ENCODE data around the gene CYBRD1. TPM values are rescaled to one million over a fixed set of nuclear protein-coding genes. Genes with fewer than 3 reads are reported as not detected.

CYBRD1 gene
- total RNA-seq, 2 donors from 2014 or later: 0.24 to 0.69 TPM

DNA sequence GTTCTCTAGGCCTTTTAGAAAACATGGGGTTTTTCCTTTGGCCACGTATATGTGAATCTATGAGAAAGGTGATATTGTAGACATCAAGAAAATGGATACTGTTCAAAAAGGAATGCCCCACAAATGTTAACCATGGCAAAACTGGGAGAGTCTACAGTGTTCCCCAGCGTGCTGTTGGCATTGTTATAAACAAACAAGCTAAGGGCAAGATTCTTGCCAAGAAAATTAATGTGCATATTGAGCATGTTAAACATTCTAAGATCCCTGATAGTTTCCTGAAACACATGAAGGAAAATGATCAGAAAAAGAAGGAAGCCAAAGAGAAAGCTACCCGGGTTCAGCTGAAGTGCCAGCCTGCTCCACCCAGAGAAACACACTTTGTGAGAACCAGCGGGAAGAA lies 64.9 kb downstream of the CYBRD1 start:
- no peak for ATAC-seq (replicated peaks)
- Mint-ChIP-seq H3K27ac (no peak overlapping the region), H3K4me3 (no peak overlapping the region), H3K27me3 (peaks cover 6% of the 10 kb centered on the region), H3K36me3 (ENCODE audit: low read depth) (no peaks in the 10 kb centered on the region), H3K9me3 (no peaks in the 10 kb centered on the region), H3K4me1 (no peaks in the 10 kb centered on the region)

DNA sequence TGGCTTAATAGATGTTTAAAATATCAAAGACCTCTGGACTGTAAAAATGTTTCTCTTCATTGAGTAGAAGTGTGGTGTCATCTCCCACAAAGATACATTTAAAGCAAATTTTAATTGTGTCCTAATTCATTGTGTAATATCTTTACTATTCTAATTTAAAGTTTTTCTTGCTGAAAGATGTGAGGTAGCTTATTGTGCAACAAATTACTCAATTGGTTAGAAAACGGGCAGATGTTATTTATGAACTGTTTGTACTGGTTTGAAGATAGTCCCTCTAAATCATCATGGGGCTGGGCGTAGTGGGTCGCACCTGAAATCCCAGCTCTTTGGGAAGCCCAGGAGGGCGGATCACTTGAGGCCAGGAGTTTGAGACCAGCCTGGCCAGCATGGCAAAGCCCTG lies 65.3 kb downstream of the CYBRD1 start:
- peaks cover 7% of the 10 kb centered on the region for H3K27me3 Mint-ChIP-seq
- no peak overlapping the region for H3K4me3 Mint-ChIP-seq
- H3K36me3 Mint-ChIP-seq (ENCODE audit: low read depth): no peaks in the 10 kb centered on the region
- no peak overlapping the region for H3K27ac Mint-ChIP-seq
- ATAC-seq (replicated peaks): no peak
- H3K9me3 Mint-ChIP-seq: no peaks in the 10 kb centered on the region
- H3K4me1 Mint-ChIP-seq: no peaks in the 10 kb centered on the region

DNA sequence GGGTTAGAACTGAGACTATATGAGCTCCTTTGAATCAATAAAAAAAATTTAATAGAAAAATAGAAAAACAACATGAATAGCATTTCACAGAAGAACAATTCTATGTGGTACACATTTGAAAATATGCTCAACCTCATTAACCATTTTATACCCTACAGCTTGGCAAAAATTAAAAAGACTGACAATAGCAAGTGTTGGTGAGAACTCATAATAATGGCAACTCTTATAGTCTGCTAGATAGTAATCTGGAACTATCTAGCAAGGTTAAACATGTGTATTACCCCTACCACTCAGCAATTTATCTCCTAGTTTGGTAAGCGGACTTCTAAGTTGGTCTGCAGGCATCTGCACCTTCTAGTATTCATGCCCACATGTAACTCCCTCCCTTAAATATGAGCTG lies 67.8 kb downstream of the CYBRD1 start:
- H3K27ac Mint-ChIP-seq: no peak overlapping the region
- peaks cover 9% of the 10 kb centered on the region for H3K27me3 Mint-ChIP-seq
- H3K4me3 Mint-ChIP-seq: no peak overlapping the region
- H3K36me3 Mint-ChIP-seq (ENCODE audit: low read depth): no peaks in the 10 kb centered on the region
- no peaks in the 10 kb centered on the region for H3K9me3 Mint-ChIP-seq
- ATAC-seq (replicated peaks): no peak
- H3K4me1 Mint-ChIP-seq: no peaks in the 10 kb centered on the region

DNA sequence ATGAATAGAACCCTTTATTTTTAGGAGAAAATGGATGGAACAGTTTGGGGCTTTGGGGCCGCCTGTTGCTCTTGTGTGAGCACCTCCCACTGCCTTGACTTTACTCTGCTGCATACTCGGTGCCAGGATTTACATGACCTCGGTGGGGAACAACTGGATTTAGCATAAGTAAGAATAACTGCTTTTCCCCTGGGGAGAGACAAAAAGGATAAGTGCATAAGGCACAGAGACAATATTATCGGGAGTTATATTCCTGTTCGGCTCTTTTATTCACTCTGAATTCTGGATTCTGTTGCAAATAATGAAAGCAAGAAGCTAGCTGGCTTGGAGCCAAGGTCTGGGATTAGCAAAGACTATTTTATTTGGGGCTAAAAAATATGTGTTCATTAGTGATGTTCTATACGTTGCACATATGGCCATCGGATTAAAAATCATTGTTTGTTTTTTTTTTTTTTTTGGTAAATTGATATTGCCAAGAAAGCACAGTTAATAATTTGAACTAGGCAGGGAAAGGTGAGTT lies 69.8 kb downstream of the CYBRD1 start:
- no peak for ATAC-seq (replicated peaks)
- peaks cover 5% of the 10 kb centered on the region for H3K27me3 Mint-ChIP-seq
- H3K4me1 Mint-ChIP-seq: no peaks in the 10 kb centered on the region
- no peak overlapping the region for H3K27ac Mint-ChIP-seq
- no peaks in the 10 kb centered on the region for H3K36me3 Mint-ChIP-seq (ENCODE audit: low read depth)
- H3K4me3 Mint-ChIP-seq: no peak overlapping the region
- no peaks in the 10 kb centered on the region for H3K9me3 Mint-ChIP-seq

DNA sequence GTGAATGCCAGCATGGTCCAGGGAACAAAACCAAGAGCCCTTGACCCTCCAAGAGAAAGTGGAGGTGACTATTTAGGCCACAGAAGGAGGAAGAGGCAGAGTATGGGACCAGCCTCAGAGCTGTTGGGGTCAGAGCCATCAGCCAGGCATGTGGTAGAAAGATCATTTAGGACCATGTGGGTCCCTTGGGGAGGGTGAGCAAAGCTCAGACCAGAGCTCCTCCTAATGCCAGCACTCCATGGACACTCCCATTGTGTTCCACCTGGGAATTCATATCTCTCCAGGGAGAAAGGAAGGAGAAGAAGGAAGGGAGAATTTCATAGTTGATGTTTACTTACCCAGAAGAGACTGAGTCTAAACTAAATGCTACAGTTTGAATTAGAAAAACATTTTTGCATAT lies 73.2 kb downstream of the CYBRD1 start:
- Mint-ChIP-seq H3K27ac (no peak overlapping the region), H3K36me3 (ENCODE audit: low read depth) (no peaks in the 10 kb centered on the region), H3K4me3 (no peak overlapping the region), H3K27me3 (peaks cover 8% of the 10 kb centered on the region), H3K9me3 (no peaks in the 10 kb centered on the region), H3K4me1 (no peaks in the 10 kb centered on the region)
- ATAC-seq (replicated peaks): no peak

DNA sequence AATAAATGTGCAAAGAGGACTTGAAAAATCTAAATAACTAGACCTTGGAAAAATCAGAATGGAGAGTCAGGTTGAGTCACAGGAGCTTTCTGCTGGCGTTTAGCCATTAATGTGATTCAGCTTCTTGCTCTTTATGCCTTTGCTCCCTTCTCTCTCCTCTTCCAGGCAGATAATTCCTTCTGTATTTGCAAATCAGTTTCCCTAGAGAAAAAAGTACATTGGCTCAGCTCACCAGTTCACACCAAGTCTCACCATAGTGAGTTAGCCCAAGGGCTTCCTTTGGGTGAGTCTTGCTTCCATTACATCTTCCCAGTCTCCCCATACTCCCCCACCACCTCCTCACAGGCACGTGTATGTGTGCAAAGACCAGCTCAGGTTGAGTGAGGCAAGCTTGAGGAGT lies 73.6 kb downstream of the CYBRD1 start:
- no peak for ATAC-seq (replicated peaks)
- H3K36me3 Mint-ChIP-seq (ENCODE audit: low read depth): no peaks in the 10 kb centered on the region

GRCh38 chr2:171598713-171599319 lies 76.5 kb downstream of the CYBRD1 start:
- H3K36me3 Mint-ChIP-seq (ENCODE audit: low read depth): no peaks in the 10 kb centered on the region
- no peak overlapping the region for H3K27ac Mint-ChIP-seq
- no peaks in the 10 kb centered on the region for H3K4me1 Mint-ChIP-seq
- ATAC-seq (replicated peaks): peak; percentile 94
- no peaks in the 10 kb centered on the region for H3K9me3 Mint-ChIP-seq
- no peak overlapping the region for H3K4me3 Mint-ChIP-seq
- H3K27me3 Mint-ChIP-seq: peaks cover 14% of the 10 kb centered on the region

More for the DNA sequence above, 73.6 kb downstream of the CYBRD1 start:
- no peak overlapping the region for H3K27ac Mint-ChIP-seq
- no peaks in the 10 kb centered on the region for H3K4me1 Mint-ChIP-seq
- no peaks in the 10 kb centered on the region for H3K9me3 Mint-ChIP-seq
- H3K4me3 Mint-ChIP-seq: no peak overlapping the region
- peaks cover 8% of the 10 kb centered on the region for H3K27me3 Mint-ChIP-seq

- no peak for ATAC-seq (replicated peaks)
- H3K27ac Mint-ChIP-seq: no peak overlapping the region
- no peak overlapping the region for H3K4me3 Mint-ChIP-seq
- H3K4me1 Mint-ChIP-seq: no peaks in the 10 kb centered on the region
- peaks cover 14% of the 10 kb centered on the region for H3K27me3 Mint-ChIP-seq
- no peaks in the 10 kb centered on the region for H3K36me3 Mint-ChIP-seq (ENCODE audit: low read depth)
- H3K9me3 Mint-ChIP-seq: no peaks in the 10 kb centered on the region
Measured at GRCh38 chr2:171600126-171600525, 77.9 kb downstream of the CYBRD1 start.

GRCh38 chr2:171602352-171602751 lies 80.1 kb downstream of the CYBRD1 start:
- H3K27ac Mint-ChIP-seq: no peak overlapping the region
- no peak overlapping the region for H3K4me3 Mint-ChIP-seq
- no peaks in the 10 kb centered on the region for H3K36me3 Mint-ChIP-seq (ENCODE audit: low read depth)
- H3K27me3 Mint-ChIP-seq: peaks cover 14% of the 10 kb centered on the region
- H3K9me3 Mint-ChIP-seq: no peaks in the 10 kb centered on the region
- ATAC-seq (replicated peaks): no peak
- no peaks in the 10 kb centered on the region for H3K4me1 Mint-ChIP-seq

Other genes starting within 250 kb of the CYBRD1 start
- gene METTL8, start 88.5 kb upstream of the CYBRD1 start, total RNA-seq: 10 to 100 TPM; 19.5 to 27.7 TPM
- gene DCAF17, start 88.2 kb upstream of the CYBRD1 start, total RNA-seq: 10 to 100 TPM; 11.2 to 18.6 TPM
- 10 to 100 TPM; 30.0 to 46.6 TPM for gene DYNC1I2, start 165.0 kb downstream of the CYBRD1 start, total RNA-seq